Adrenal gland (tissue), 12 donors: ENCODE measurements around the gene EIF3D. TPM values are rescaled to one million over a fixed set of nuclear protein-coding genes. Genes with fewer than 3 reads are reported as not detected.

Experiments used
- DNase-seq, 7 donors: peaks; one replicate each; pipeline ENCODE4 v3.0.0-alpha.2; 2019 to 2020
- H3K27ac ChIP-seq, 5 donors: fragments of 200-600 bp; sonication (generic) in 4 of 5; 1 replicate in 3 of 5; 2 replicates in 2 of 5; pipeline versions ENCODE4 v1.5.1 to v1.8.0; 2016 to 2020; ENCODE audit warnings: mild to moderate bottlenecking in 1 of 5
- H3K27me3 ChIP-seq: fragments of 200-600 bp; 2 replicates; pipeline ENCODE4 v1.8.0; 2021
- H3K36me3 ChIP-seq, 2 donors: fragments of 200-600 bp; replicated peaks in 1 of 2; 1 replicate in 1 of 2; 2 replicates in 1 of 2; pipeline versions ENCODE4 v1.5.1 to v1.8.0; 2018 to 2022
- H3K4me1 ChIP-seq, 2 donors: fragments of 200-600 bp; replicated peaks in 1 of 2; 1 replicate in 1 of 2; 2 replicates in 1 of 2; pipeline versions ENCODE4 v1.5.1 to v1.8.0; 2018 to 2021
- H3K4me3 ChIP-seq, 4 donors: fragments of 200-600 bp; sonication (generic) in 3 of 4; one replicate each; pipeline ENCODE4 v1.5.1; 2016 to 2018
- H3K9me3 ChIP-seq, 3 donors: fragments of 200-600 bp; sonication (generic) in 1 of 3; replicated peaks in 1 of 3; 1 replicate in 2 of 3; 2 replicates in 1 of 3; pipeline versions ENCODE4 v1.5.1 to v1.8.0; 2016 to 2021
- CTCF ChIP-seq, 6 experiments: fragments of 450-650 bp in 4 of 6; fragments of 200-600 bp in 2 of 6; sonication (generic) in 1 of 6; IDR thresholded peaks; 1 replicate in 5 of 6; 2 replicates in 1 of 6; pipeline versions ENCODE4 v1.5.1 to v1.8.0; 2016 to 2021; ENCODE audit warnings: antibody characterized with exemption in 6 of 6, mild to moderate bottlenecking in 2 of 6, moderate library complexity in 1 of 6
- POLR2A ChIP-seq, 2 donors: fragments of 450-650 bp; IDR thresholded peaks; one replicate each; pipeline ENCODE4 v1.6.1; 2017; ENCODE audit warnings: antibody characterized with exemption in 2 of 2, mild to moderate bottlenecking in 2 of 2, moderate library complexity in 1 of 2
- WGBS, 4 donors: extraction: QIAGEN DNeasy Blood & Tissue Kit in 2 of 4; methylation state at CpG; one replicate each; pipeline versions ENCODE4 v1.1.5 to v1.1.7; 2013 to 2017; 5-methylcytosine and 5-hydroxymethylcytosine counted together
- intact Hi-C, 2 donors: fragments of 100-400 bp; cut with DNase I; formaldehyde crosslinking; loops; one replicate each; pipeline versions ENCODE4 v1.14.1 to v1.15.0; 2022 to 2023
- polyA plus RNA-seq, 3 donors: library from polyadenylated mRNA; stranded (reverse); fragments of 200-250 nt in 2 of 3; fragments of 350-450 nt in 1 of 3; fragmentation: Illumina TruSeq in 1 of 3; extraction: RNeasy Lipid Tissue Mini Kit (QIAGEN cat#74804) in 1 of 3; gene quantifications; one replicate each; pipeline ENCODE4 v1.2.3, GENCODE V29; 2013 to 2014
- total RNA-seq, 9 donors: library from RNA; depleted of rRNA in 4 of 9; stranded (reverse); fragments of >200 nt in 4 of 9; fragments of 120-200 nt in 1 of 9; fragmentation: NEBNext Ultra II Directional in 1 of 9; extraction: Animal tissue kit (Norgen Biotek cat#: 25700) in 1 of 9; gene quantifications; one replicate each; pipeline versions ENCODE4 v1.1.0 to v1.2.4, GENCODE V29; 2013 to 2023
- donor health status: healthy with polysubstance abuse.
- donor health status: Bipolar disorder and iron deficiency.
- donor health status: DM: yes; HTN: yes; CAD: no.
- donor health status: DM: no; HTN: no; CAD: no.
- donor health status: DM: no; HTN: no; CAD: no.
- donor health status: DM: yes; HTN: yes; CAD: no.

Gene EIF3D
- total and polyA plus RNA-seq, 12 donors = 118 to 319 (median 174) TPM

DNA sequence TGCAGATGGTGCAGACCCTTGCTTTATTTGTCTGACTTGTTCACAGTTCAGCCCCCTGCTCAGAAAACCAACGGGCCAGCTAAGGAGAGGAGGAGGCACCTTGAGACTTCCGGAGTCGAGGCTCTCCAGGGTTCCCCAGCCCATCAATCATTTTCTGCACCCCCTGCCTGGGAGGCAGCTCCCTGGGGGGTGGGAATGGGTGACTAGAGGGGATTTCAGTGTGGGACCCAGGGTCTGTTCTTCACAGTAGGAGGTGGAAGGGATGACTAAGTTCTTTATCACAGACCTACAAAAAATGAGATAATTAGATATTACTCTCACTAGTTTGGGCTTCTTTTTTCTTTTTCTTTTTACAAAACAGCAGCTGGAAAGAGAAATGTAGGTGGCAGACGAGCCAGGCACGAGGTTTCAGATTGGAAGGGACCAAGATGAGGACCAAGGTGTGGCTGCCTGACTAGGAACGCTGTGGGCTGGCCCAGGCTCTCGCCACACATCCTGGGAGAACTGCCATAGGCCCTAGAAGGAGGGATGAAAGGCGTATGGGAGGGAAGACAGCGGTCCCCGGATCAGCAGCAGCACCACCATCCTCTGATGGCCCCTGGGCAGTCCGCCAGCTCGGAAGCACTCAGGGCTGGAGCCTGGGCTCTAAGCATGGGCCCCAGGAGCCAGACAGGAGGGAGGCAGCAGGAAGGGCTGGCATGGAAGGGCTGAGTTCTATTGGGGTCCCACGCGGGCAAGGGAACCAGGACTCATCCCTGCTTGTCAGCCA, 61.7 kb downstream of the EIF3D start:
- 62 to 75% (median 72%) methylated on average over 11 to 14 of the region's 14 CpGs for WGBS, 4 donors
- H3K4me3 ChIP-seq = no peak overlapping the region
- peak overlapping the region in 2 of 5 donors; percentile 85 to 90 for H3K27ac ChIP-seq
- peak in 1 of 7 donors; percentile 31 for DNase-seq
- no peak for TF ChIP-seq CTCF (IDR thresholded peaks at IDR 0.05)
- TF ChIP-seq POLR2A (IDR thresholded peaks at IDR 0.05) = no peak
- peaks cover 23 to 39% of the 10 kb centered on the region in 2 donors for H3K4me1 ChIP-seq
- H3K27me3 ChIP-seq = no peaks in the 10 kb centered on the region
- H3K9me3 ChIP-seq = no peaks in the 10 kb centered on the region
- peaks cover 0 to 24% of the 10 kb centered on the region in 2 donors for H3K36me3 ChIP-seq
- intact Hi-C loops = loop anchor here (10.0 kb wide), 2 partner anchors 82 to 92 kb away; partner anchors contain the start of gene MYH9 (in 1 of the 2)

GRCh38 chr22:36466258-36466657, 62.7 kb downstream of the EIF3D start:
- 78 to 83% (median 82%) methylated on average over 1 to 7 of the region's 7 CpGs for WGBS, 4 donors
- Histone ChIP-seq H3K27me3 (no peaks in the 10 kb centered on the region), H3K36me3 (peaks cover 0 to 21% of the 10 kb centered on the region in 2 donors), H3K4me3 (no peak overlapping the region), H3K9me3 (no peaks in the 10 kb centered on the region), H3K27ac (peak overlapping the region in 4 of 5 donors; percentile 28 to 90 (median 80)), H3K4me1 (peaks cover 13 to 30% of the 10 kb centered on the region in 2 donors)
- TF ChIP-seq CTCF (IDR thresholded peaks at IDR 0.05) = no peak
- TF ChIP-seq POLR2A (IDR thresholded peaks at IDR 0.05) = no peak
- intact Hi-C loops = loop anchor here (10.0 kb wide), 2 partner anchors 81 to 91 kb away; partner anchors contain the start of gene MYH9 (in 1 of the 2)
- DNase-seq = no peak

DNA sequence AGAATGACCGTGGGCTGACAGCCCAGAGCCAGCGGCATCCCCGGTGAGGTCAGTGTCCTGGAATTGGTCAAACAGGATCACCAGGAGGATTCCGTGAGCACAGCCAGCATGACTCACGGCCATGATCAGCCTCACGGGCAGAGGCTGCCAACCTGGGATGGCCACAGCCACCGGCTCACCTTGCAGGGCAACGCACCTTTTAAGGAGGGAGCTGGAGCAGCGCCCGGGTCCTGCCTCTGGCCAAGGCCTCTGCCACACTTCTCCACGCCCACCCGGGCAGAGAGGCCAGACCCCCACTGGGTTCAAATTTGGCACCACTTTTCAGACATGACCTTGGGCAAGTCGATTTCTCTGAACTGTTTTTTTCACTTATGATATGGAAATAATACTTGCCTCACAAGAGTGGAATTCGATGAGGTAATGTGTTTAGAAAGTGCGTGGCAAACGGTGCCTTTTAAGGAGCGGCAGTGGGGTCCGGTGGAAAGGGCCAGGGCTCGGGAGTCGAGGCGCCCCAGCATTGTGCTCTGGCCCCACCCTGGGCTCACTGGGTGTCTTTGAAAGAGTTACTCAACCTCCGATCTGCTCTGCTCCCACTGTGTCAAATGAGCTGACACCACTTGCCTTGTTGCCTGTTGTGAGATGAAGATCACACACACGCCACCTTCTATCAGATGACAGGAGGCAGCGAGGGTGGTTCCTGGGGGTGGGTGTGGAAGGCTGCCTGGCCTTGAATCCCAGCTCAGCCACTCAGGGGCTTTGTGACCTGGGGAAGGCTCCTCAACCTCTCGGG, 63.5 kb downstream of the EIF3D start:
- Histone ChIP-seq H3K4me3 (no peak overlapping the region), H3K9me3 (no peaks in the 10 kb centered on the region), H3K27ac (peak overlapping the region; percentile 28 to 90 (median 74)), H3K4me1 (peaks cover 11 to 21% of the 10 kb centered on the region in 2 donors), H3K36me3 (peaks cover 0 to 17% of the 10 kb centered on the region in 2 donors), H3K27me3 (no peaks in the 10 kb centered on the region)
- whole genome bisulfite sequencing, 4 donors = 37 to 51% (median 47%) methylated on average over 13 to 25 of the region's 25 CpGs
- DNase-seq = peak; percentile 91 to 98 (median 97)
- TF ChIP-seq POLR2A (IDR thresholded peaks at IDR 0.05) = peak in 1 of 2 donors; percentile 73
- no peak for TF ChIP-seq CTCF (IDR thresholded peaks at IDR 0.05)
- intact Hi-C loops = loop anchor here (10.0 kb wide), 2 partner anchors 81 to 91 kb away; partner anchors contain the start of gene MYH9 (in 1 of the 2)

- Histone ChIP-seq H3K36me3 (peaks cover 0 to 17% of the 10 kb centered on the region in 2 donors), H3K9me3 (no peaks in the 10 kb centered on the region), H3K4me1 (peaks cover 7 to 15% of the 10 kb centered on the region in 2 donors), H3K27ac (peak overlapping the region; percentile 28 to 90 (median 74)), H3K27me3 (no peaks in the 10 kb centered on the region), H3K4me3 (no peak overlapping the region)
- TF ChIP-seq CTCF (IDR thresholded peaks at IDR 0.05) = no peak
- TF ChIP-seq POLR2A (IDR thresholded peaks at IDR 0.05) = peak in 1 of 2 donors; percentile 12
- DNase-seq = no peak
- whole genome bisulfite sequencing, 4 donors = 54 to 84% (median 66%) methylated on average over 11 to 20 of the region's 20 CpGs
- intact Hi-C loops = loop anchor here (10.0 kb wide), 2 partner anchors 80 to 90 kb away; partner anchors contain the start of gene MYH9 (in 1 of the 2)
Observed at GRCh38 chr22:36464715-36465231, 64.2 kb downstream of the EIF3D start.
